ENCODE measurements around the gene MAP3K14.

GRCh38 chr17:45334231-45334630, 17.4 kb upstream of the MAP3K14 start:
- TF ChIP-seq, protein P1, sequence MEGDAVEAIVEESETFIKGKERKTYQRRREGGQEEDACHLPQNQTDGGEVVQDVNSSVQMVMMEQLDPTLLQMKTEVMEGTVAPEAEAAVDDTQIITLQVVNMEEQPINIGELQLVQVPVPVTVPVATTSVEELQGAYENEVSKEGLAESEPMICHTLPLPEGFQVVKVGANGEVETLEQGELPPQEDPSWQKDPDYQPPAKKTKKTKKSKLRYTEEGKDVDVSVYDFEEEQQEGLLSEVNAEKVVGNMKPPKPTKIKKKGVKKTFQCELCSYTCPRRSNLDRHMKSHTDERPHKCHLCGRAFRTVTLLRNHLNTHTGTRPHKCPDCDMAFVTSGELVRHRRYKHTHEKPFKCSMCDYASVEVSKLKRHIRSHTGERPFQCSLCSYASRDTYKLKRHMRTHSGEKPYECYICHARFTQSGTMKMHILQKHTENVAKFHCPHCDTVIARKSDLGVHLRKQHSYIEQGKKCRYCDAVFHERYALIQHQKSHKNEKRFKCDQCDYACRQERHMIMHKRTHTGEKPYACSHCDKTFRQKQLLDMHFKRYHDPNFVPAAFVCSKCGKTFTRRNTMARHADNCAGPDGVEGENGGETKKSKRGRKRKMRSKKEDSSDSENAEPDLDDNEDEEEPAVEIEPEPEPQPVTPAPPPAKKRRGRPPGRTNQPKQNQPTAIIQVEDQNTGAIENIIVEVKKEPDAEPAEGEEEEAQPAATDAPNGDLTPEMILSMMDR (IDR thresholded peaks at IDR 0.05): no peak
- TF ChIP-seq POLR2AphosphoS5 (IDR thresholded peaks at IDR 0.05): no peak
- TF ChIP-seq POLR2A (IDR thresholded peaks at IDR 0.05): no peak

Measured in prostate gland (tissue), 2 donors.